Stimulated activated CD8-positive, alpha-beta memory T cell treated with anti-CD3 and anti-CD28 coated beads, Interleukin-7, amount 100 ng/mL, for 1 hour (primary cell): ENCODE results near the gene OTUB2.

Experiments used
- DNase-seq, 2 donors: peaks; one replicate each; pipeline ENCODE4 v3.0.0-alpha.2; 2020; ENCODE audit warnings: low read depth in 2 of 2

The OTUB2 gene

DNA sequence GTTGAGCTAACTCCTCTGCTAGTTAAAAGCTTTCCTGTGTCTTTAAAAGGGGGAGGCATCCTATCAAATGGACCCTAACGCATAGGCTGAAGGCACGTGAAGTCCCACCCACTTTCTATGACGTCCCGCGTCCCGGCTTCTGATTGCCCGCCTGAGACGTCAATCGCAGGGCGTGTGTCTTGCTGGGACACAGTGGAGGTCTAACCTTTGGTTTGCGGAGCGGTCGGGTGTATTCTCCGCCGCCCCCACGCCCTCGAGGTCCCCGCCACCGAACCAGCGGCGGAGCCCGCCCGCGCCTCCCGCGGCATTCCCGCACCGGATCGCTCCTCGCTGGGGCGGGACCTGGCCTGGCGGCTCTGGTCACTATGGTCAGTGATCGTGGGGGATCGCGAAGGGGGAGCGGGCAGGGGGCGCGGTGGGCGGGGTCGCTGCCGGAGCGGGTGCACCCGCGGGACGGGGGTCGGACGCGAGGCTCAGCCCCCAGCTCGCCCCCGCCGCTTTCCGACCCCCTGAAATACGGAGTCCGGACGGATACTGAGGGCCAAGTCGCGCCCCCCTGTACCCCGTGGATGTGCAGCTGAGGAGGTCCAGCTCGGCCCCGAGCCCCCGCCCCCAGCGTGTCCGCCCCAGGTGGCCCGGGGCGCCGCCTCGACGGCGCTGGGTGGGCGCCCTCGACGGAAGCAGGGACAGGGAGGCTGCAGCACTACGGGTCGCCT lies at the start of gene OTUB2:
Gene OTUB2 (plus strand): TSS at position 168 of the 716 bp plus-strand sequence. CDS start 198 bp downstream, at position 366.
- DNase-seq = peak; percentile 88 to 89

DNA sequence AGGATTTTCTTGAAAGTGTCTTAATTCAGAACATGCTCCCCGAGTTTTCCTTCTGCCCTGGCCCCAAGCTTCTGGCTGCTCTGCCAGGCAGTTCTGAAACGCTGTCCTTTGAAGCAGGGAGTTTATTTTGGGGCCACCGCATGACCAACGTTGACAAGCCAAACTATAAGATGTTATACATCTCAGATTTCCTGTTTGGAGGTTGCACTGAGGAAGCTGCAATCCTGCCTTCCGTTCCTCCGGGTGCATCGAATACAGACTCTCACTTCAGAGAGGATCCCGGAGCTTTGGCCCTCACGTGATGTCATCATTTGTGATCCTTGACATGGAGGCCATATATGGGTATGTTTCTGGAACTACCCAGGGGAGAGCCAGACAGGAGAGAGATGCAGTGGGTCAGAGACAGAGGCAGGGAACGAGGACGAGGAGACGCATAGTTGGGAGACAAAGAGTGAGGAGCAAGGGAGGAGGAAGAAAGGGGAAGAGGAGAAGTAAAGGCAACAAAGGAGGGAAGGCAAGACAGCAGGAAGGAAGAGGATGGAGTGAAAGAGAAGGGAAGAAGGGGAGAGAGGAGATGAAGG lies 49.6 kb upstream of the OTUB2 start, which contains the start of gene ASB2:
Gene ASB2 (minus strand): TSS at position 94 of the 581 bp plus-strand sequence. CDS start 12,031 bp downstream, outside the sequence.
- no peak for DNase-seq

DNA sequence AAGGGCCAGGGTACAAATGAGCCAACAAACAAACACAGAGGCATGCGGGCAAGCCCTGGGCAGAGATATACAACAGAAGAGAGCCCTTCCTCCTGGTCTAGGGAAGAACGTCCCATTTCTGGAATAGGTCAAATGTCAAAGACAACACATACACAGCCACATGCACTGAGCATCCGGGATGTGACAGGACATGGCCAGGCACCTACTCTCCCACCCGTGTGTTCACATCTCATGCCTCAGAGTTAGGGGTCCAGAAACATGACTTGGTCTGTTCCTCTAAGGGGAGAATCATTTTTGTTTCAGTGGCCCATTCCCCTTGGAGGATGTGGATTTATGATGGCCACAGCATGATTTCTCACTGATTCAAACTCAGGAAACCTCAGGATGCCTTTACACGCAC lies 49.0 kb upstream of the OTUB2 start:
- DNase-seq = no peak

DNA sequence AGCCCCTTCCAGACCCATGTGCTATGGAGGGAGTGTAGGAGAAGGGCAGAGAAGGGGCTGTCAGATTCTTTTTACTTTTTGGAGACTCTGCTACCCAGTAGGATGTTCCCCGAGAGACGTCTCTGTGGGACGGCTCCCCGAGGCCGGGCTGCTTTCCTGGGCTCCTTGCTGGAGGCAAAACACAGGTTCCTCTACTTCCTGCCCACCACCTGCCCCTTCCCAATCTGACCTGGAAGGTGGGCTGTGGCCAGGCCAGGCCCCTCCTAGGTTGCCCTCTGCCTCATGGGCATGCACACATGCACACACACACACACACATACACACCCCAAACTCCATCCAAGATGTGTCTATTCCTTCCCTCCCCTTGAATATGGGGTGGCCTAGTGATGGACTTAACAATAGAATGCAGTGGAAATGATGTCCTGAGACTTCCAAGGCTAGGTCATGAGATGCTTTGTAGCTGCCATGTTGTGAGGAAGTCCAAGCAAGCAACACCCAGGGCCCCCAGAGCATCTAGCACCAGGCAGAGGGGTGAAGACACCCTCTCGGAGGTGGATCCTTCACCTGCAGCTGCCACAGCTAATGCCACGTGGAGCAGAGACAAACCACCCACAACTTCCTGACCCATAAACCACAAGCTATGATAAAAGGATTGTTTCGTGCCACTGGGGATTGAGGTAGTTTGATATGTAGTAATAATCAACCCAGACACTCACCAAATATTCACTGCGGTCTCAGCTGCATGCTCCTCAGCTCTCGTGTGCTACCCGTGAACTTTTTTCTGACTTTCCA lies 48.2 kb upstream of the OTUB2 start:
- DNase-seq = peak in 1 of 2 donors; percentile 24

DNA sequence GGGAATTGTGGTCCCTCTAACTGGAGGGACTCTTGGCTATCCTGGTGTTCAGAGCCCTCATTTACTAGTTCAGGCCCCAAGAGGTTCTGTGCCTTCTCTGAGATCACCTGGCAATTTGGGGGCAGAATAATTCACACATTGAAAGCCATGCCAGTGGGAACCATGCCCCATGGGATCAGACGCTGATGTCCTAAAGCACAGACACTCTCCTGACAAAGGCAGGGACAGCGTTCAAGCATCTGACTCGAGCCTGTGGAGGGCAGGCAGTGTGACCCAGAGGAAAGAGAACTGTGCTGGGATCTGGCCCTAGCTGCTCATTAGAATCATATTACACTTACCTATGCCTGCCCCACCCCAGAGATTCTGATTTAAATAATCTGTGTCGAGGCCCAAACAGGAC lies 47.4 kb upstream of the OTUB2 start:
- no peak for DNase-seq

DNA sequence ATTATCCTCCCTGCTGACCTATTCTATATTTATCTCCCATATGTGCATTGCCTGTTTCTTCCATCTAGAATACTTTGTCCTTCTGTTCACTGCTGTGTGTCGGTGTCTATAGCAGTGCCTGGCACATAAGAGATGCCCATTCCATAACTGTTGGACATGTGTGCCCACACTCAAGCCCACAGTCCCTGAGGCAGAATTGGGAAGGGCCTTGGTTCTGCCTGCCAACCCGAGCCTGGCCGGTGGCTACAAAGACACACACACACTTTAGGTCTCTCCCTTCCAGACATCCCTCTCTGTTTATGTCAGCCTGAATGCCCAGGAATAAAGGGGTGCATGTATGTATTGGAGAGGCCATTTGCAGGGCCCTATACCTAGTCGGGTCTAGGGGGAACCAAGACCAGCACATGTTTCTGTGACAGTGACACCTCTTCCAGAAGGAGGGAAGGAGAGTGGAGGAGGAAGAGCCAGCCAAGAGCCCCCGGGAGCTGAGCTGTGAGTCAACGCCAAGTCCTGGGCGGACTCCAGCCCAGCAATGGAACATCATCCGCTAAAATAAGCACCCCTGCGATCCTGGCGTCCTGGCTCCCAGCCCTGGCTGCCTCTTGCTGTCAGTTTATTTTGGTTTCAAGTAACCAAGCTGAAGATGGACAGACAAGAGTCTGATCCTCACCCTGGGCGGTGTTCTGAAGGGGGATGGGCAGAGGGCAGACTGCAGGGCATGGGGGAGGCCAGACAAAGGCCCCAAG lies 45.5 kb upstream of the OTUB2 start:
- DNase-seq = no peak

DNA sequence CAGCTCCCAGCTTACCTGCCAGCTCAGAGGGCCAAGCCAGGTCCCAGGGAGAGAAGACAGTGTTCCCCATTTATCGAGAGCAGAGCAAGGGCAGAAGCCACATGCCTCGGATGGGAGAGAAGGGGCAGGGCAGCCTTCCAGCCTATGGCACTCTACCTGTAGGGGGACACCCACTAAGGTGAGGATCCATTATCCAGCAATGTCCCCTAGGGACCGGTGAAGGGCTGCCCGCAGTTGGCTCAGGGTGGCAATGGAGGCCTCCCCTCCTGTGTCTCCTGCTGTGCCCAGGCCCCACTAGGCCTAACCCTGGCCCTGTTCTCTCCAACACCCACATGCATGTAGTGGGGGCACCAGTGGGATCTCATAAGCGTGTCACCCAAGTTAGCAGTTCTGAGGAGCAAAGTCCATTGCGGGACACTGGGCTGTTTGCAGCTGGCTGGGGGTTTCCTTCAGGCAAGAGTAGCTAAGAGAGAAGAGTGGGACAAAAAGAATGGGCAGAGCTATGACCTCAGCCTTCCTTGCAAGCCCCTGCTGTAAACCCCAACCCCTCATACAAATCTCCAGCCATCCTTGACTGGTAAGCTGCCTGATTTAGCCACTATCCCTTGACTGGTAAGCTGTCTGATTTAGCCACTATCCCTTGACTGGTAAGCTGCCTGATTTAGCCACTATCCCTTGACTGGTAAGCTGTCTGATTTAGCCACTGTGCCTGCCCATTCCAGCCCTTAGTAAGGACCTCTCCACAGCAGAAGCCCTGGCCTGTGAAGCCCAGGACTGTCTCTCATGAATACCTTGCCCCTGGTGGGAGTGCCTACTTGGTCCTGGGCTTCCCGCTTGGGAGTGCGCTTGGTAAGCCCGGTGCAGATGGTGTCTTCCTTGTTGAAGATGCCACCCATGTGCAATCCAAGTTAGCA lies 44.6 kb upstream of the OTUB2 start:
- DNase-seq = no peak

DNA sequence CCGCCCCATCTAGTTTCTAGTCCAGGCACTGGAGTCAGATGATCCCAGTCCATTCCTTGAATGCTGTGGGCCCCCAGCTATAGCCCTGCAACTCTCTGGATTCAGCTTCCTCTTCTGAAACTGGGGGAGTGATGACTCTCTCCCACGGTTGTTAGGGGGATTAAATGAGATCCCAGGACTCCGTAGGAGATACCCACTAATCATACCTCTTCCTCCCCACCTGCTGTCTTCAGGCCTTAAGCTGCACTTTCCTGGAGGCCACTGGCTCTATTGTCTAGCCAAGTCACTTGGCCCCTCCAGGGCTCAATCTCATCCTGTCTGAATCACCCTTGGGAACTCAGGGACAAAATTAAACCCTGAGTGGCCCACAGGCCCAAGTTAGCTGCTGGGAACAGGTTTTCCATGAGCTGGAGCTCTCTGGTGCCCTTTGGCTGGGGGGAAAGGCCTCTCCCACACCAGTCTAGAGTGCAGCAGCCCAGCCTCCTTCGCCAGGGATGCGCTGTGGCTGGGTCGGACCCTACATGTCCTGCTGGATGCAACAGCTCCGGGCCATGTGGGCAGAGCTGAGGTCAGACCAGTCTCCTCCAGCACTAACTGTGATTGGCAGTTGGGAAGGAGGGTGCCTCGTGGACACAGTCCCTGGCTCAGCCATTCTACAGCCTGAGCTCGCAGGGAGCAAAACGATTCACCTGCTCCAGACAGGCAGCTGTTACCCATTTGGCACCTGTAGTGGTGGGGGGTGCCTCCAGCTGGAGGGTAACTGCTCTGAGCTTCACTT lies 43.7 kb upstream of the OTUB2 start:
- no peak for DNase-seq

DNA sequence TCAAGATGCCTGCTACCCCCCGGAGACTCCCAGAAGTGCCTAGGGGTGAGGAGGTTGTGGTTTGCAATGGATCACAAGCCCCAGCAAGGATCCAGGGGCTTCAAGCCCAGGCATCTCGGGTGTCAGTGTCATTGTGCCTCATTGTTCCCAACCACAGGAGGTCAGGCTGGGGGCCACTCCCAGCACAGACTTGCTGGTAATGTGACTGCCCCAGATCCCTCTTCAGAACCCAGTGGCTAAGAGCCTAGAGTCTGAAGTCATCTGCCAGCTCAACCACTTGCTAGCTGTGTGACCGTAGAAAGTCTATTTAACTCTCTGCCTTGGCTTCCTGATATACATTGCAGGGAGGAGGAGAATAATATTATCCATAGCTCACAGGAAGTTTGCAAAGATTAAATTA lies 42.1 kb upstream of the OTUB2 start:
- no peak for DNase-seq

DNA sequence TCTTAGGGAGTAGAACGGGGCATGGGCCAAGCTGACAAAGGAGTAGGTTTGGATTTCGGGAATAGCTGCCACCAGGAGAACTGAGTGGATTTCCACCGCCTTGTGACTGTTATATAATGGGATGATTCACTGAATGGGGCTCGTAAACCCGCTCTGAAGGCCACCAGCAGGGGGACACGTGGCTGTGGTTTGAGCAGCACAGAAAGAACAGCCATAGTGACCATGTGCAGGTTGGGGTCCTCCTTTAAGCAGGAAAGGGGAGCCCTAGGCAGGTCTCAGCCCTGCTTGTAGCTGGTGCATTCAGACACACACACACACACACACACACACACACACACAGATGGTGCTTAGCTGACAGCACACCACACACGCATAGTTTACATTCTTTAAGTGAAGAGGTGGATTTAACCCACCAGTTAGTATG lies 41.1 kb upstream of the OTUB2 start:
- DNase-seq = no peak

DNA sequence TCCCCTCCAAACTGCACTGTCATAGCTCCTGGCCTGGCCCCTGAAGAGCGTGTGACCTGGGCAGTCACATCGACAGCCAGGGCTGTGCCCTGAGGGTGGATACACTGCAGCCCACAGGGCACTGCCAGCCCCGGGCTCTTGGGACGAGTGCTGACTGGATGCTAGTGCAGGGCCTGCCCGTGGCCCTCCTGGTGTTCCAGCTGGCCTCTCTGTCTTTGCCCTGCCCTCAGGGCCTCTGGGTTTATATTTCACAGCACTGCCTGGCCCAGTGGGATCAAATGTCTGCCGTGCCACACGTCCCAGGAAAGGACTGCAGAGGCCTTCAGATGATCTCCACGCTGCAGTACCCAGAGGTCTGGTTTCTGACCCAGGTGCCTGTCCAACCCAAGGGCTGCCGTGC lies 39.2 kb upstream of the OTUB2 start:
- no peak for DNase-seq

DNA sequence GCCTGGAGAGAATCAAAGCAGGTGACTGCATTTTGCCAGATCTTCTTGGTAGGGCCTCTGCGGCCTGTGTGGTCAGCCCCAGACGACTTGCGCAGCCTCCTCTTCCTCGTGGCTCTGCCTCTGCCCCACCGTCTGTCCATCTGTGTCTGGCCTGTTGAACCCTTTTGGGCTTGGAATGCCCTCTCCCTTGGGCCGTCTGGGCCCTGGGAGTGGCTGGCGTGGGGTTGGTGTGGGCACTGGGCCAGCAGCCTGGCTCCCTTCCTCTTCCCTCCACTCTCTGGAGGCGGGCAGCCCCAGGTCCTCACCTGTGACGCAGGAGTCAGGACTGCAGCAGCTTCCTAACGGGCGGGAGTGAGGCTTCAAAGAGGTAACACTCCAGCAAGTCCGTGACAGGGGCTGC lies 38.8 kb upstream of the OTUB2 start:
- no peak for DNase-seq

DNA sequence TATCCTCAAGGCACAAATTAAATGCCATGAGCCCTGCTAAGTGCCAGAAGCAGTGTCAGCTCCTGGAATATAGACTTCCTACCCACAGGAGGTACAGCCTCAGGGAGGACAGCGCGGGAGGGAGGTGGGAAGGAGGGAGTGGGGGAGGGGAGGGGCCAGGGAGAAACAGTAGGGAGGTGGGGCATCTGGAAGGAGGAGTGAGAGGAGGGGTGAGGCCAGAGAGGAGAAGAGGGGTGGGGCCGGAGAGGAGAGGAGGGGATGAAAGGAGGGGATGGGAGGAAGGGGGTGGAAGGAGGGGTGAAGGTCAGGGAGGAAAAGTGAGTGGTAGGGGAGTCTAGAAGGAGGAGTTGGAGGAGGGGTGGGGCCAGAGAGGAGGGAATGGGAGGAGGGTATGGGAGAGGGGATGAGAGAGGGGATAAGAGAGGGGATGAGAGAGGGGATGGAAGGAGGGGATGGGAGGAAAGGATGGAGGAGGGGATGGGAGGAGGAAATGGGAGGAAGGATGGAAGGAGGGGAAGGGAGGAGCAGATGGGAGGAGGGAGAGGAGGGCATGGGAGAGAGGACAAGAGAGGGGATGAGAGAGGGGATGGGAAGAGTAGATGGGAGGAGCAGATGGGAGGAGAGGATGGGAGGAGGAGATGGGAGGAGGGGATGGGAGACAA lies 38.2 kb upstream of the OTUB2 start:
- no peak for DNase-seq

DNA sequence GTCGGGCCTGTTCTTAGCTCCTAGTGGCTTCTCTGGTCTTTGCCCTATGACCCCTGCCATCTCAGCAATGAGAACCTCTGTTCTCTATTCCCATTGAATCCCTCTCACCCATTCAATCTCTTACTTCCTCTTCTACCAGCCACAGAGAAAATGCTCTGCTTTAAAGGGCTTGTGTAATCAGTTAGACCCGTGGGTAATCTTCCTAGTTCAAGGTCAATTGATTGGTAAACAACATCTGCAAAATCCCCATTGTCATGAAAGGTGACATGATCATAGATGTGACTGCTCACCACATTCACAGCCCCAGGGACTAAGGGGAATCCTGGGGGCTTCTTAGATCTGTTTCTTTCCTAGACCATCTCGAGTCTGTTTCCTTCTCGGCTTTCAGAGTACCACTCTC lies 36.2 kb upstream of the OTUB2 start:
- DNase-seq = no peak

DNA sequence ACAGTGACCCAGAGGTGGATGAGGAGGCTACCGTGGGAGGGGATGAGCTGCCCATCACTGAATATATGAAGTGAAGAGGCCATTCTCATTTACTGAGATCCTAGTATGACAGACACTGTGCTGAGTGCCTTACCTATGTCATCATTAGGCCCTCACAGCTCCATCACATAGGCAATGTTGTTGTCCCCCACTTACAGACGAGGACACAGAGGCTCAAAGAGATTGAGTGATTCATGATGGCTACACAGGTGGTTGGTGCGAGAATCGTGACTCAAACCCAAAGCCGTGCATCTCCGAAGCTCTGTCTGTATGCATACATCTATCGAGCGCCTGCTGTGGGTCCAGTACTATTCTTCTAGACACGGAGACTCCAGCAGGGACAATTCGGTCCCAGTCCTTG lies 34.9 kb upstream of the OTUB2 start:
- no peak for DNase-seq

DNA sequence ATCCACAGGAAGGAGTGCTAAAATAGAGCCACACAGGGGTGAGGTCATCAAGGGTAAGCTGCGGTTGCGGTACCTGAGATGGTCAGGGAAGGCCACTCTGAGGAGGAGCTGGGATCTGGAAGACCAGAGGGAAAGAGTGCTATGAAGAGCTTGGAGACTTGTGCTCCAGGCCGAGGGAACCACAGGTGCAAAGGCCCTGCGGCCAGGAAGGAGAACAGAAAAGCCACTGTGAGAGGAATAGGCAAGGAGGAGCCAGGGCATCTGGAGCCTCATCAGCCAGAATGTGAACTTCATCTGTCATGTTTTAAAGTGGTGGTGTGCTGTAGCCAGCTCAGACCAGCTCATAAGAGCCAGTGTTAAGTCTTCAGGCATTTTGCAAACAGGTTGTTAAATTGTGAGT lies 34.5 kb upstream of the OTUB2 start:
- DNase-seq = no peak

DNA sequence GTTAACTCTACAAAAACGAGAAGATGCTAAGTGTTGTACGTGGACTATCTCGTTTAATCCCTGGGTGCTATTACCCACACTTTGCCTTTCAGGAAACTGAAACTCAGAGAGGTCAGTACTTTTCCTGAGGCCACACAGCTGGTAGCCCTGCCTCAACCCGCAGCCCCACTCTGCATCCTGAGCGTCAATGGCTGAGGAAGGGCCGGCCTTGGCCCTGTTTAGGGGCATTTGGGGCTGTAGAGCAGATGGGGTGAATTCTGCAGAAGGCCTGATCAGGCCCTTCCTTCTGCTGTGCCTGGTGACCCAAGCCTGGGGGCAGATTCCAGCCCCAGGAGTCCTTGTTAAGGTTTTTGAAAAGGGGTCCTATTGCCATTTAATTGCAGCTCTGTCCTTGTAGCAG lies 32.8 kb upstream of the OTUB2 start:
- no peak for DNase-seq

DNA sequence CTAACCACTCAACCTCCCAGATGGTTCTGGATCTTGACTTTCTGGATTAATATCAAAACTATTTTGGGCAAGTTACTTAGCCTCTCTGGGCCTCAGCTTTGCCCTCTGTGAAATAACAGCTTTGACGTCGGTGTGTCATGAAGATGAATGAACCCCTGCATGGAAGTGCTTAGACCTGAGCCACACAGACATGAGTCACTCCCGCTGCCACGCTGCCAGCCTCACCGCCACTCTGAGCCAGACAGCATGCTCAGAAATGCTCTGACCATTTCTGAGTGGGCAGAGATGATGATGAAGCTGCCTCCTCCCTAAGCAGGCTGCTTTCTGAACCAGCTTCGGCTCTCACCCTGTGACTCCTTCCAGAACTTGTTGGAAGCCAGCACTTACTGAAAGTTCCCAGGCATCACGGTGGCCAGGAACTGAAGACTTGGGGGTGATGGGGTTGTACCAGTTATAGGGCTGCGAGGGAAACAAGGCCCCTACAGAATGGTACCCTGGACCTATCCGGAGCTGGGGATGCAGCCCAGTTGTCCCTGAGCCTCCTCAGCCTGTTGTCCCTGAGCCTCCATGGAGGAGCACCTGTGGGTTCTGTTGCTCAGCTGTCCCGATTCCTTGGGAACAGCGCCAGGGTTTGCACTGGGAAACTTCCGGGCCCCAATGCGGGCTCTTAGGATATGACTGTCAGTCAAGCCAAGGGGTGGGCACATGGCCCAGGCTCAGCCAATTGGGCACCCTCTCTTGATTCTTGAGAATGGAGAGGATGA lies 31.0 kb upstream of the OTUB2 start:
- no peak for DNase-seq

DNA sequence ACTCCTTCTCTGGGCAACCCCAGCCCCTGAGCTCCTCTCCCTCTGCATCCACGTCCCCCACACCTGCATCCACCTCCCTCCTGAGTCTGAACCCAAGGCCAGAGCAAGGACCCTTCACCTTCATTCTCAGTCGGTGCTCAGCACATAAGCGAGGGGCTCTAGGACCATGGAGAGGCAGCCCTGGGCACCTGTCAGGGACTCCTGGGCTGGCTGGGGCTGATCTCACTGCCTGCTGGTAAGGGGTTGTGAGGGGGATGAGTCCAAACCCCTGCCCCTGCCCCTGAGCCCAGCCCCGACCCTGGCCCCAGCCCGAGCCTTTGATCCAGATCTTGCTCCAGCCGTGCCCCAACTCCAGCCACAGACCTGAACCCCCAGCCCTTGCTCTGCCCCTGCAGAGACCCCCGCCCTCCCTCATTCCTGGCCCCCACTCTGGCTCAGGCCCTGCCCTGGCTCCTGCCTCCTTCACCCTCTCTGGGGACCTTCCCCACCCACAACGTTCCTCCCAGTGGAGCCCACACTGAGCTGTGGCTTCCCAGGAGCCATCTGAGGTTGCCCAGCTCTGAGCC lies 29.9 kb upstream of the OTUB2 start:
- DNase-seq = no peak
